ENCODE data around the gene MISP.

Gene MISP

DNA sequence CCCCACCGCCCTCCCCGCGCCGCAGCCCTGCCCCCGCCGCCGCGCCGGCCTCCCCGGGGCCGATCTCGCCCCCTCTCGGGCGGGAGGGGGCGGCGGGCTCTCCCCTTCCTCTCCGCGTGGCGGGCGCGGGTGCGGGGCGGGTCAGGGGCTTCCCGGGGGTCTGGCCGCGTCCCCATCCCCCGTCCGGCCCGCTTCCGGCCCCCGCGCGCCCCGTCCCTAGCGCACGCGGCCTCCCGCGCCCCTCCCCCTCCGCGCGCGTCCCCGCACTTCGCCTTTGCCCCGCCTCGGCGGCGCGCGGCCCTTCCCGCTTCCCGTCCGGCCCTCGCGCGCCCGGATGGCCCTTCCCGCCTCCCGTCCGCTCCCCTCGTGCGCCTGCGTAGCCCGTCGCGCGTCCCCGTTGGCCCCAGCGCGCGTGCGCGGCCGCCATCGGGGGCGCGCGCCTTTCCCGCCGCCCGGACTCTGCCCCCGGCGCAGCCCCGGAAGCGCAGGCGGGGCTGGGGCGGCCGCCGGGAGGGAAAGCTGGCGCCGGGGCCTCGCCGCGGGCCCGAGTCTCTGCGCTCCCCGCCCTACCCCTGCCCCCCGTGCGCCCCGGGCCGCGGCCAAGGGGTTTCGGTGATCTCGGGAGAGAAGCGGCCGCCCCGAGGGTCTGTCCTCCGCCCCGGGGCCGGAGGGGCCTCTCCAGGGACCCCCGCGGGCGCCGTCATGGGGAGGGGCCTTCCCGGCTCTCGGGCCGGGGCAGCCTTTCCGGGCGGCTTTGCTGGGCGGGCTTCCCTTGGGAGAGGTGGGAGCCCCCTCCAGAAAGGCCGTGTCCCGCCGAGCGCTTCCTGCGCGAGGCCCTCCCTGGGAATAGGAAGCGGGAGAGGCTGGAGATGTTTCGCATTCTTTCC lies 46.9 kb downstream of the MISP start:
- no peak for TF ChIP-seq Cebpa-rat (IDR thresholded peaks at IDR 0.05)
- H3K36me3 ChIP-seq, result peaks cover 35 to 49% (median 48%) of the 10 kb centered on the region in 11 experiments
- peak overlapping the region; percentile 85 to 99 (median 96) for H3K4me2 ChIP-seq
- H3K27ac ChIP-seq, result peak overlapping the region; percentile 92 to 99 (median 96)
- H3K4me3 ChIP-seq, result peak overlapping the region; percentile 85 to 100 (median 99)
- H3K9me3 ChIP-seq (replicated peaks in 1 of 11), result peaks cover 0 to 3% (median 0%) of the 10 kb centered on the region in 11 experiments; a peak in 2 of 22 replicates
- peaks cover 33 to 43% (median 39%) of the 10 kb centered on the region in 10 experiments for H3K4me1 ChIP-seq
- H3K27me3 ChIP-seq, result no peaks in the 10 kb centered on the region
- peak overlapping the region; percentile 93 to 99 (median 97) for H3K9ac ChIP-seq
- H4K20me1 ChIP-seq, result peaks cover 50 to 54% (median 51%) of the 10 kb centered on the region in 11 experiments

DNA sequence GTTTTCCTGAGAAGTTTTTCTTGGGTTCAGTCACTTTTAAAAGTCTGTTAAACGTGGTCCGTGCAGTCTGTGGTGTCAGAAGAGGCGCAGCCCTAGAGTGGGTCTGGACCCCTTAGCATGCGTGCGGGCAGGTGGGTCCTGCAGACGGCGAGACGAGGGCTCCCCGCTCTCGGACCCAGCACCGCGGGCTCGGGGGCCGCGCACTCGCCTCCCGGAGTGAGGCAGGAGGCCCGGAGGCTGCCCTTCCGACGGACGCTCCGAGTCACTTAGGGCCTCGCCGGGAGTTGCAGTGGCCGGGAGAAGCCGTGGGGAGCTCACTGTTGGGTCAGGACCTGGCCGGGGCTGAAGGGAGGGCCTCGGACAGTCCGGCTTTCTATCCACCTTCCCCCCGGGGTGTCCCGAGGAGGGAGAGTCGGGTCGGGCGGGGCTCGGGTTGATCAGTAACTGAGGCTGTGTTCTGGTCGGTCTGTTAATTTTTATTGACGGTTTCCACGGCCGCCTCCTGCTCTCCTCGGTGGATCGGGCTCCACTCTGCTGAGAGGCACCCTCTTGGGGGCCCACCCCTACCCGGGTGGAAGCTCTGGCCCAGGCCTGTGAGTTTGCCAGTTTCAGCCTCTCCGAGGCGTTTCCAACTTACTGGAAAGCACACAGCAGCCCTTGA lies 47.6 kb downstream of the MISP start:
- peaks cover 33 to 43% (median 39%) of the 10 kb centered on the region in 10 experiments for H3K4me1 ChIP-seq
- peaks cover 57 to 62% (median 58%) of the 10 kb centered on the region in 11 experiments for H4K20me1 ChIP-seq
- H3K9me3 ChIP-seq (replicated peaks in 1 of 11), result peaks cover 0 to 3% (median 0%) of the 10 kb centered on the region in 11 experiments; a peak in 2 of 22 replicates
- peak overlapping the region; percentile 85 to 99 (median 96) for H3K4me2 ChIP-seq
- TF ChIP-seq Cebpa-rat (IDR thresholded peaks at IDR 0.05), result no peak
- H3K36me3 ChIP-seq, result peaks cover 42 to 57% (median 56%) of the 10 kb centered on the region in 11 experiments
- H3K27ac ChIP-seq, result peak overlapping the region; percentile 92 to 99 (median 96); a peak in 21 of 22 replicates
- H3K4me3 ChIP-seq, result peak overlapping the region; percentile 85 to 100 (median 99)
- peak overlapping the region; percentile 93 to 99 (median 97) for H3K9ac ChIP-seq
- H3K27me3 ChIP-seq, result no peaks in the 10 kb centered on the region

DNA sequence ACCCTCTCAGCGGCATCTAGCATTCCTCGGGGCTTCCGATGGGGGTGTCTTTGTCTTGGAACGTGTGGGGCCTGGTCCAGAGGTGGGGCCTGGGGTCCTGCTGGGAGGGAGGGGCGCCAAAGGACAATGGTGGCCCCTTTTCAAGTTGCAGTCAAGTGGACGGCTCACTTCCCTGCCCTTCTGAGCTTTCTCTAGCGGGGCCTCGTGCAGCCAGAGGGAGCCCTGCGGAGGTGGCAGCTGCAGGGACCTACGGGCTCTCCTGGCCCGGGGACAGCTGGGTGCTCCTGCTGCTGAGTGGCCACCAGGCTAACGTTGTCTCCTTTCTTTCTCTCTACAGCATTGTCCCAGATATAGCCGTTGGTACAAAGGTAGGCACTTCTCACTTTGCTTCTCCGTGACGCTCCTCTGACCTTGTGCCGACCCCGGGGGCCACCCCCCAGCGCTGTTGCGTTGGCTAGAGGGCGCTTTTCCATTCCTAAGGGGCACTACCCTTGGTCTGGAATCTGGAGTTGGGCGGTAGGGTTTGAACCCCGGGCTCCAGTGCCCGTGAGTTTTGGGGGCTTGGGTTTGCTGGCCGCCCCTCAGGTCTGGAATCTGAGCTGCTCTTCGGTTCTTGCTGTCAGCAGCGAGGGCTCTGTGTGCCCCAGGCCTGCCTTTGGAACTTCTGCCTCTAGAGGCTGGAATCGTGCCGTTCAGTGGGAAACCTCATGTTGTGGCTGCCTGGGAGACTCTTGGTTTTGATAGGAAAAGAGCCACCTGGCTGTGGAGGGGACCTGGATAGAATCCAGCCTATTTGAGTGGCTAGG lies 48.4 kb downstream of the MISP start:
- Histone ChIP-seq H4K20me1 (peaks cover 65 to 69% (median 66%) of the 10 kb centered on the region in 11 experiments), H3K4me1 (peaks cover 33 to 43% (median 39%) of the 10 kb centered on the region in 10 experiments), H3K9me3 (replicated peaks in 1 of 11) (peaks cover 0 to 3% (median 0%) of the 10 kb centered on the region in 11 experiments; a peak in 2 of 22 replicates), H3K36me3 (peaks cover 50 to 64% (median 63%) of the 10 kb centered on the region in 11 experiments), H3K27me3 (no peaks in the 10 kb centered on the region), H3K9ac (peak overlapping the region; percentile 93 to 99 (median 97)), H3K4me2 (peak overlapping the region; percentile 85 to 99 (median 96)), H3K4me3 (peak overlapping the region; percentile 85 to 100 (median 99)), H3K27ac (peak overlapping the region; percentile 92 to 99 (median 96); a peak in 21 of 22 replicates)
- TF ChIP-seq Cebpa-rat (IDR thresholded peaks at IDR 0.05), result no peak

DNA sequence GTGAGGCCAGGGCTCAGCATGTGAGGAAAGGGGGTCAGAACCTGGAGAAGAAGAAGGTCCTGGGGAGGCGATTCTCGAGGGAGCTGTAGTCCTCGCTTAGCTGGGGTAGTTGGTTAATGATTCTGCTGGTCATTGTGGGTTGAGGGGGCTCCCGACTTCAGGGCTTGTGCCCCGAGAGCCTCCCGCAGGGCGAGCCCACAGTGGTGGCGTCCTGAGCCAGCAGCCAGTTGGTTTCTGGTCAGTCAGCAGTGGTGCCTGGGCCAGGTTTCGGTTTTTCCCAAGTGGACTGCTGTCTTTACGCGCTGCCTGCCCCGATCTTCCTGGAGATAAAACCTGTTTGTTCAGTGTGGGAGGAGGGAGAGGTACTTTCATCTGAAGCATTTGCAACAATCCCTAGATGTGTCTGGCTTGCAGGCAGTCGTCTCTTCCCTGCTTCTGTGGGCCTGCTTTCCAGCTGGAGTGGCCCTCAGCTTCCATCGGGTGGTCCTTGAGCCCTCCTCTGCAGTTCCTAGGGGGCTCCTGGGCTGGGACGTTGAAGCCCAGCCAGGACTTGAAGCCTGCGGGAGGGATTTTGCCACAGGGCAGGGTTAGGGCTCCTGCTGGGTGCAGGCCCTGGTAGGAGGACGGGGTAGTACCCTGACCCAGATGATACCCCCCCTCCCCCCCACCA lies 49.6 kb downstream of the MISP start:
- peak overlapping the region; percentile 93 to 99 (median 97); a peak in 21 of 22 replicates for H3K9ac ChIP-seq
- TF ChIP-seq Cebpa-rat (IDR thresholded peaks at IDR 0.05), result no peak
- H3K4me1 ChIP-seq, result peaks cover 33 to 43% (median 39%) of the 10 kb centered on the region in 10 experiments
- no peaks in the 10 kb centered on the region for H3K27me3 ChIP-seq
- peaks cover 0 to 3% (median 0%) of the 10 kb centered on the region in 11 experiments; a peak in 2 of 22 replicates for H3K9me3 ChIP-seq (replicated peaks in 1 of 11)
- peak overlapping the region in 9 of 10 experiments; percentile 85 to 100 (median 99); a peak in 14 of 20 replicates for H3K4me3 ChIP-seq
- peaks cover 62 to 76% (median 75%) of the 10 kb centered on the region in 11 experiments for H3K36me3 ChIP-seq
- H3K27ac ChIP-seq, result peak overlapping the region in 2 of 11 experiments; percentile 7 to 8; a peak in 1 of 22 replicates
- peaks cover 77 to 81% (median 78%) of the 10 kb centered on the region in 11 experiments for H4K20me1 ChIP-seq
- H3K4me2 ChIP-seq, result peak overlapping the region; percentile 85 to 99 (median 96)

DNA sequence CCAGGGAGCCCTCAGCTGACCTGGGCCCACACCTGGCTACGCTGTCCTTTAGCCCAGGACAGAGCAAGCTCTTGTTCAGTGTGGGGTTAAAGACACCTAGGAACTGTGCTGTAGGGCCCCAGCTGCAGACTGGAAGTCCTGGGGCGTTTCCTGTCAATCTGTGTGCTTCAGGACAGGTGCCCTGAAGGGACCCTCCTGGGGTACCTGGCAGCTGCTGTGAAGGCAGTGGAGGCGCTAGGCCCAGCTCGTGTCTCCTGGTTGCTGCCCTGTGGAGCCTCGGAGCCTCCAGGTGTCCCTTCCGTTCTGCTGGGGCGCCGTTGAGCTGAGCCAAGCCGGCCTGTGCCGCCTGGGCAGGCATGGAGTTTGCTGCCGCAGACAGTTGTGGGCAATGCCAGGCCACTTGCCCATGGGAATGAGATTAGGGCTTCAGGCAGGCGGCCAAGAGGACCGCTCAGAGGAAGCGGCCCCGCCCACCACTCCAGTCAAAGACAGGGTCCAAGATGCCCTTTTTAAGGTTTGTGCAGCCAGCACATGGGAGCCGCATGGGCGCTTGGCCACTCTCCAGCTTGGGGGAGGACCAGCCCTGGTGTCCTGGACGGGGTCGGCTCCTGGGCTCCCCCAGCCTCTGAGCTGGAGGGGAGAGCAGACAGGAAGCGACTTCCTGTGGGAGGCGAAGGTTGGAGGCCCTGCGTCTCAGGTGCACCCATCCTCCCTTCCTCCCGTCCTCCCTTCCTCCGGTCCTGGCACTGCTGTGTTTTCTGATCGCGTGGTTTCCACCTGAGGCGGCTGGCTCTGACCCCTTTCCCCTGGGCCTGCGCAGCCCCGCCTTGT lies 50.3 kb downstream of the MISP start:
- Histone ChIP-seq H3K9ac (peak overlapping the region; percentile 18 to 99 (median 96); a peak in 18 of 22 replicates), H3K27me3 (no peaks in the 10 kb centered on the region), H3K9me3 (replicated peaks in 1 of 11) (peaks cover 0 to 3% (median 0%) of the 10 kb centered on the region in 11 experiments; a peak in 2 of 22 replicates), H3K27ac (peak overlapping the region in 2 of 11 experiments; percentile 16 to 29; a peak in 3 of 22 replicates), H3K4me2 (peak overlapping the region; percentile 85 to 99 (median 96); a peak in 21 of 22 replicates), H3K36me3 (peaks cover 69 to 84% (median 83%) of the 10 kb centered on the region in 11 experiments), H4K20me1 (peaks cover 84 to 89% (median 85%) of the 10 kb centered on the region in 11 experiments), H3K4me3 (peak overlapping the region in 4 of 10 experiments; percentile 31 to 99 (median 99); a peak in 5 of 20 replicates), H3K4me1 (peaks cover 30 to 37% (median 34%) of the 10 kb centered on the region in 10 experiments)
- no peak for TF ChIP-seq Cebpa-rat (IDR thresholded peaks at IDR 0.05)

DNA sequence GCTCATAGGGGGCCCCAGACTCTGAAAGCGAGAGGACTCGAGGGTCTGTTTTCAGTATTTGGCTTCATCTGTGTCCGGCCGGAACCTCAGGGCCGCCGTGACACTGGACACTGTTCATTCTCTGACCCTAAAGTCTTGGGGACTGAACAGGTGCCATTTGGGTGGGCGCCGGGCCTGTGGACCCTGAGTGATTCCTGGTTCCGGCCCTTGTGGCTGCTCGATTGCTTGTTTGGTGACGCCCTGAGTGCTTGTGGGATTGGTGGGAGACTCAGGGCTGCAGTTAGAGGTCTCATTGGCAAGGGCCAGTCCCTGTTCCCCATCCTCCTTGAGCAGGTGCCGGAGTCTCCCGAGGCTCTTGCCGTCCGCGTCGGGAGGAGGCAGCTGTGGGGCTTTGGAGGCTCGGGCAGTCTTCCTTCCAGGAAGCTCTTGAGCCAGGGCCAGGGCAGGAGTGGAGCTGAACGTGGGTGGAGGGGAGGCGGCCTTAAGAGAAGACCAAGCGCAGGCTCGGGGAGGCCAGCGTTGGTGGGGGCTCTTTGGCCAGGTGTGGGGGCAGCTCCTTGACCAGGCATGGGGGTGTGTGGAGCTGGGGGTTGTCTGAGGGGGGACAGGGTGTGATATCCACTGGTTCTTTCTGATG lies 51.1 kb downstream of the MISP start:
- Histone ChIP-seq H3K36me3 (peaks cover 77 to 91% (median 90%) of the 10 kb centered on the region in 11 experiments), H3K4me1 (peaks cover 26 to 34% (median 31%) of the 10 kb centered on the region in 10 experiments), H3K27ac (peak overlapping the region in 2 of 11 experiments; percentile 29; a peak in 1 of 22 replicates), H3K4me3 (peak overlapping the region in 1 of 10 experiments; percentile 31; a peak in 1 of 20 replicates), H3K4me2 (peak overlapping the region in 10 of 11 experiments; percentile 85 to 99 (median 96); a peak in 15 of 22 replicates), H3K9me3 (replicated peaks in 1 of 11) (peaks cover 0 to 3% (median 0%) of the 10 kb centered on the region in 11 experiments; a peak in 2 of 22 replicates), H3K9ac (peak overlapping the region in 9 of 11 experiments; percentile 20 to 98 (median 96); a peak in 13 of 22 replicates), H3K27me3 (no peaks in the 10 kb centered on the region), H4K20me1 (peaks cover 92 to 96% (median 93%) of the 10 kb centered on the region in 11 experiments)
- no peak for TF ChIP-seq Cebpa-rat (IDR thresholded peaks at IDR 0.05)
